Peyer's patch (tissue), 4 donors: ENCODE results near the gene XYLT1. TPM values are rescaled to one million over a fixed set of nuclear protein-coding genes. Genes with fewer than 3 reads are reported as not detected.

Experiments
- DNase-seq, 3 donors: peaks; one replicate each; pipeline ENCODE4 v3.0.0-alpha.2; 2017 to 2019
- H3K27ac ChIP-seq, 4 donors: fragments of 200-600 bp; sonication (generic); one replicate each; pipeline ENCODE4 v1.5.1; 2016 to 2019
- H3K27me3 ChIP-seq, 2 donors: fragments of 200-600 bp; sonication (generic); one replicate each; pipeline ENCODE4 v1.5.1; 2019
- H3K36me3 ChIP-seq, 3 donors: fragments of 200-600 bp; sonication (generic); one replicate each; pipeline ENCODE4 v1.5.1; 2016 to 2019
- H3K4me1 ChIP-seq, 4 donors: fragments of 200-600 bp; sonication (generic); one replicate each; pipeline ENCODE4 v1.5.1; 2016 to 2019
- H3K4me3 ChIP-seq, 4 donors: fragments of 200-600 bp; sonication (generic); 1 replicate in 3 of 4; 2 replicates in 1 of 4; pipeline ENCODE4 v1.5.1; 2016 to 2019; ENCODE audit warnings: mild to moderate bottlenecking in 1 of 4
- H3K9me3 ChIP-seq, 4 donors: fragments of 200-600 bp; sonication (generic); one replicate each; pipeline ENCODE4 v1.5.1; 2016 to 2019; ENCODE audit warnings: mild to moderate bottlenecking in 1 of 4
- POLR2A ChIP-seq, 2 donors: fragments of 450-650 bp; IDR thresholded peaks; one replicate each; pipeline ENCODE4 v1.5.1; 2017; ENCODE audit warnings: antibody characterized with exemption in 2 of 2, mild to moderate bottlenecking in 2 of 2, moderate library complexity in 2 of 2
- total RNA-seq, 4 donors: library from RNA; depleted of rRNA; stranded (reverse); fragments of >200 nt; gene quantifications; one replicate each; pipeline ENCODE4 v1.1.0, GENCODE V29; 2016
- TF ChIP-seq, protein P1 (sequence below), 6 experiments: fragments of 450-650 bp in 4 of 6; fragments of 200-600 bp in 2 of 6; sonication (generic) in 1 of 6; IDR thresholded peaks; one replicate each; pipeline ENCODE4 v1.5.1; 2017 to 2019; ENCODE audit warnings: antibody characterized with exemption in 6 of 6, mild to moderate bottlenecking in 3 of 6, moderate library complexity in 1 of 6

XYLT1 gene
- total RNA-seq, 4 donors from 2014 or later, result 18.7 to 42.1 (median 37.7) TPM

DNA sequence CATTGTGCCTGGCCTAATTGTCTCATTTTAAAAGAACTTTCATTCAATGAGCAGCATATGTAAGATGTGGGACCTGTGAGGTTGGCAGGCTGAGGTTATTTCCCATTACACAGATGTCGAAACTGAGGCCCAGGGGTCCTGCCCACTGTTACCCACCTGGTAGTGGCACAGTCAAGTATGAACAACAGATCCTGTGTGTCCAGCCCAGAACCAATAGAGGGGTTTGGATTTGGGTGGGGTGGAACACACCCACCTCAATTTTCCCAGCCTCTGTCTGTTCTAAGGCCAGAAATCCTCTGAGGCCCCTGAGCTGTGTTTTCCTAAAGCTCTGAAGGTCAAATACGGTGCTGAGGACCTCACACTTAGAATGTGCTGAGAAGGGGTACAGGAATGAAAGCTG, 179.5 kb downstream of the XYLT1 start:
- no peak overlapping the region for H3K4me3 ChIP-seq
- H3K27ac ChIP-seq, result no peak overlapping the region
- H3K27me3 ChIP-seq, result no peaks in the 10 kb centered on the region
- no peak for DNase-seq
- no peaks in the 10 kb centered on the region for H3K9me3 ChIP-seq
- no peaks in the 10 kb centered on the region for H3K4me1 ChIP-seq
- no peak for TF ChIP-seq POLR2A (IDR thresholded peaks at IDR 0.05)
- TF ChIP-seq, protein P1, sequence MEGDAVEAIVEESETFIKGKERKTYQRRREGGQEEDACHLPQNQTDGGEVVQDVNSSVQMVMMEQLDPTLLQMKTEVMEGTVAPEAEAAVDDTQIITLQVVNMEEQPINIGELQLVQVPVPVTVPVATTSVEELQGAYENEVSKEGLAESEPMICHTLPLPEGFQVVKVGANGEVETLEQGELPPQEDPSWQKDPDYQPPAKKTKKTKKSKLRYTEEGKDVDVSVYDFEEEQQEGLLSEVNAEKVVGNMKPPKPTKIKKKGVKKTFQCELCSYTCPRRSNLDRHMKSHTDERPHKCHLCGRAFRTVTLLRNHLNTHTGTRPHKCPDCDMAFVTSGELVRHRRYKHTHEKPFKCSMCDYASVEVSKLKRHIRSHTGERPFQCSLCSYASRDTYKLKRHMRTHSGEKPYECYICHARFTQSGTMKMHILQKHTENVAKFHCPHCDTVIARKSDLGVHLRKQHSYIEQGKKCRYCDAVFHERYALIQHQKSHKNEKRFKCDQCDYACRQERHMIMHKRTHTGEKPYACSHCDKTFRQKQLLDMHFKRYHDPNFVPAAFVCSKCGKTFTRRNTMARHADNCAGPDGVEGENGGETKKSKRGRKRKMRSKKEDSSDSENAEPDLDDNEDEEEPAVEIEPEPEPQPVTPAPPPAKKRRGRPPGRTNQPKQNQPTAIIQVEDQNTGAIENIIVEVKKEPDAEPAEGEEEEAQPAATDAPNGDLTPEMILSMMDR (IDR thresholded peaks at IDR 0.05), result no peak
- H3K36me3 ChIP-seq, result no peaks in the 10 kb centered on the region

GRCh38 chr16:17289674-17290635, 180.8 kb downstream of the XYLT1 start:
- no peaks in the 10 kb centered on the region for H3K4me1 ChIP-seq
- no peak overlapping the region for H3K27ac ChIP-seq
- H3K4me3 ChIP-seq, result no peak overlapping the region
- H3K9me3 ChIP-seq, result no peaks in the 10 kb centered on the region
- no peaks in the 10 kb centered on the region for H3K27me3 ChIP-seq
- H3K36me3 ChIP-seq, result no peaks in the 10 kb centered on the region
- TF ChIP-seq POLR2A (IDR thresholded peaks at IDR 0.05), result no peak
- TF ChIP-seq, protein P1 (IDR thresholded peaks at IDR 0.05), result no peak
- no peak for DNase-seq

DNA sequence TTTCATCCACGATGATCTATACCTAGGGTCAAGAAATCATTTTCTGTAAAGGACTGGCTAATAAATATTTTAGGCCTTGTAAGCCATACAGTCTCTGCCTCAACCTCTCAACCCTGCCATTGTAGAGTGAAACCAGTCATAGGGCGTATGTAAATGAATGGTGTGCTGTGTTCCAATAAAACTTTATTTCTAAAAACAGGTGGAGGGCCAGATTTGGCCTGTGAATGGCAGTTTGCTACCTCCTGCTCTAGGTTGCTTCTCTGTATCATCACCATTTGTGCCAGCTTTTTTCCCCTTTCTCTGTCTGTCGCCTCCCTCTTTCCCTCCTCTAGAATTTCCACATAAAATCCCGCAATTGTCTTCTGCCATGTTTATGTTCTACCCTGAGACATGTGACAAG, 181.7 kb downstream of the XYLT1 start:
- no peaks in the 10 kb centered on the region for H3K9me3 ChIP-seq
- H3K4me1 ChIP-seq, result no peaks in the 10 kb centered on the region
- no peak for DNase-seq
- H3K4me3 ChIP-seq, result no peak overlapping the region
- H3K27me3 ChIP-seq, result no peaks in the 10 kb centered on the region
- H3K27ac ChIP-seq, result no peak overlapping the region
- no peaks in the 10 kb centered on the region for H3K36me3 ChIP-seq
- TF ChIP-seq, protein P1 (IDR thresholded peaks at IDR 0.05), result no peak
- TF ChIP-seq POLR2A (IDR thresholded peaks at IDR 0.05), result no peak

GRCh38 chr16:17287166-17287800, 183.5 kb downstream of the XYLT1 start:
- no peak overlapping the region for H3K27ac ChIP-seq
- DNase-seq, result no peak

DNA sequence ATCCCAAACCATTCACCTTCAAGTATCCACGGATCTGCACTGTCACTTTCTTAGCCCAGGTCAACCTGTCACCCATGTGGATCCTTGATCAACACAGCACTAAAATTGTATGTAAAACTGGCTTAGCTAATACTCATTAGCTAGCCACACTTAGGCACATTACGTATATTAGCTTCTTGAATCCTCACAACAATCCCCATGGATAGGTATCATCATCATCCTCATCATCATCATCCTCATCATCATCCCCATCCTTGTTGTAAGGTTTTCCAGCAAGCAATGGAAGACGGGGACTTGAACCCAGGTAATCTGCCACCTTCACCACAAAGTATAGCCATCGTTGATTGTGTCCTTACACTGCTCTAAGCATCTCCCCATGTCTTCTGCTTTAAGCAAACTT, 184.3 kb downstream of the XYLT1 start:
- Histone ChIP-seq H3K27ac (no peak overlapping the region), H3K36me3 (no peaks in the 10 kb centered on the region), H3K4me1 (peaks cover 0 to 9% (median 3%) of the 10 kb centered on the region in 4 donors), H3K27me3 (no peaks in the 10 kb centered on the region), H3K9me3 (no peaks in the 10 kb centered on the region), H3K4me3 (no peak overlapping the region)
- TF ChIP-seq, protein P1 (IDR thresholded peaks at IDR 0.05), result no peak
- no peak for TF ChIP-seq POLR2A (IDR thresholded peaks at IDR 0.05)
- no peak for DNase-seq

More at GRCh38 chr16:17287166-17287800, 183.5 kb downstream of the XYLT1 start:
- H3K36me3 ChIP-seq, result no peaks in the 10 kb centered on the region
- TF ChIP-seq POLR2A (IDR thresholded peaks at IDR 0.05), result no peak
- TF ChIP-seq, protein P1 (IDR thresholded peaks at IDR 0.05), result no peak
- no peak overlapping the region for H3K4me3 ChIP-seq
- no peaks in the 10 kb centered on the region for H3K27me3 ChIP-seq
- H3K4me1 ChIP-seq, result peaks cover 0 to 9% (median 3%) of the 10 kb centered on the region in 4 donors
- H3K9me3 ChIP-seq, result no peaks in the 10 kb centered on the region
